HG03060 (cell line): ENCODE measurements around the gene LRRC8A.

ENCODE experiments used
- ATAC-seq: cut with Tn5 transposase; IDR thresholded peaks from one replicate; pipeline ENCODE4 v1.9.1; 2021; ENCODE audit warnings: low read depth, moderate number of reproducible peaks; ENCODE audit not compliant: unreplicated experiment

LRRC8A gene

GRCh38 chr9:128899566-128900322, 17.8 kb downstream of the LRRC8A start:
- no peak for ATAC-seq

- no peak for ATAC-seq
Measured at GRCh38 chr9:128901379-128901778, 19.4 kb downstream of the LRRC8A start.

GRCh38 chr9:128901822-128902221, 19.9 kb downstream of the LRRC8A start:
- no peak for ATAC-seq

GRCh38 chr9:128902351-128903078, 20.6 kb downstream of the LRRC8A start:
- ATAC-seq = no peak

DNA sequence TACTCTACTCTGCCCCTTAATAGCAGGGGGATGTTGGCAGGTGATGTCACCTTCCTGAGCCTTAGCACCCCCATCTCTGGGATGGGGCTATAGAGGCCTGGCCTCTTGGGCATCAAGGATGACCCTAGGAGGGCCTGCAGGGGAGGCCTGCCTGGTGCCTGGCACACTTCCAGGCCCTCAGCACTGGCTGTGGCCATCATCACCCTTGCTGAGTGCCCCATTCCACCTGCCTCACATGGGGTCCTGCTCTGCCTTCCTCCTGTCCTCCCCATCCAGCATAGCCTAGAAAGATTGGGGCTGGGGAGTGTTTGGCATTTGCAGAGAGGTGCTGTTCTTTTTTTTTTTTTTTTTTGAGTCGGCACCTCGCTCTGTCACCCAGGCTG, 21.1 kb downstream of the LRRC8A start:
- ATAC-seq = no peak

GRCh38 chr9:128903871-128904620, 22.1 kb downstream of the LRRC8A start:
- ATAC-seq = no peak

GRCh38 chr9:128905964-128906363, 24.0 kb downstream of the LRRC8A start:
- no peak for ATAC-seq

GRCh38 chr9:128906741-128907140, 24.8 kb downstream of the LRRC8A start:
- no peak for ATAC-seq

- ATAC-seq = no peak
Measured at GRCh38 chr9:128908372-128908771, 26.4 kb downstream of the LRRC8A start.

GRCh38 chr9:128909859-128910258, 27.9 kb downstream of the LRRC8A start:
- ATAC-seq = no peak

DNA sequence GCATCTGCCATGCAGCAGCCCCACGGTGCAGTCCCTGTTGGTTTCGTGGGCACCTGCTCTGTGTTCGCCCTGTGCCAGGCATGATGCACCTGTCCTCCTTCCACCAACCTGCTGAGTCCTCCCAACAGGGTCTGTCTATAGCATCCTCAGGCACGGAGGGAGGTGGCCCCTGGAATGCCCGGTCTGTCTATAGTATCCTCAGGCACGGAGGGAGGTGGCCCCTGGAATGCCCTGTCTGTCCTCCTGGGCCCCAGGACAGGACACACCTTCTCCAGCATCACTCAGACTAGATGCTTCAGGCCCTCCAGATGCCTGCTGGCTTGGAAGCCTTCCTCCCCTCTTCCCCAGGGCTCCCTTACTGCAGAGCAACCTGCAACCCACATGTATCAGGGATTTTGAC, 29.0 kb downstream of the LRRC8A start:
- no peak for ATAC-seq

DNA sequence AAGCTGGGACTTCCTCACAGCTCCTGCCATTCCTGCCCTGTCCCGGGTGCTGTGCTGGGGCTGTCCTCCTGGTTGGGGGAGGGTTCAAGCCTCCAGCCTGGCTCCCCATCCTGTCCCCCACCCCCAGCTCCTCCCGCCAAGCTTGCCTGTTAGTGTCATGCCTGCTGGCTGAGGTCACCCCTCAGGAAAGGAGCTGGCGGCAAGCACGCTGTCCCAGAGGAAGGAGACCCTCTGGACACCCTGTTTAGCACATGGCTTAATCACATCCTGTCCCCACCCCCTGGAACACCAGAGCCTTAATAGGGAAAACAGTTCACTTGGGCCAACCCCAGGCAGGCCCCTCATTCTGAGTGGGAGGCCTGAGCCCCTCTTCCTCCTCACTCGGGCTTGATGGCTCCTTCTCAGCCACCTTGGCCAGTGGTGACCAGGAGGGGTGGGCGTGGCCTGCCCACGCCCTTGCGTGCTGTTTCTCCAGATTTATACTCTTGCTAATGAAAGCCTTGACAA, 29.6 kb downstream of the LRRC8A start:
- no peak for ATAC-seq

- no peak for ATAC-seq
Measured at GRCh38 chr9:128912270-128912853, 30.4 kb downstream of the LRRC8A start.

DNA sequence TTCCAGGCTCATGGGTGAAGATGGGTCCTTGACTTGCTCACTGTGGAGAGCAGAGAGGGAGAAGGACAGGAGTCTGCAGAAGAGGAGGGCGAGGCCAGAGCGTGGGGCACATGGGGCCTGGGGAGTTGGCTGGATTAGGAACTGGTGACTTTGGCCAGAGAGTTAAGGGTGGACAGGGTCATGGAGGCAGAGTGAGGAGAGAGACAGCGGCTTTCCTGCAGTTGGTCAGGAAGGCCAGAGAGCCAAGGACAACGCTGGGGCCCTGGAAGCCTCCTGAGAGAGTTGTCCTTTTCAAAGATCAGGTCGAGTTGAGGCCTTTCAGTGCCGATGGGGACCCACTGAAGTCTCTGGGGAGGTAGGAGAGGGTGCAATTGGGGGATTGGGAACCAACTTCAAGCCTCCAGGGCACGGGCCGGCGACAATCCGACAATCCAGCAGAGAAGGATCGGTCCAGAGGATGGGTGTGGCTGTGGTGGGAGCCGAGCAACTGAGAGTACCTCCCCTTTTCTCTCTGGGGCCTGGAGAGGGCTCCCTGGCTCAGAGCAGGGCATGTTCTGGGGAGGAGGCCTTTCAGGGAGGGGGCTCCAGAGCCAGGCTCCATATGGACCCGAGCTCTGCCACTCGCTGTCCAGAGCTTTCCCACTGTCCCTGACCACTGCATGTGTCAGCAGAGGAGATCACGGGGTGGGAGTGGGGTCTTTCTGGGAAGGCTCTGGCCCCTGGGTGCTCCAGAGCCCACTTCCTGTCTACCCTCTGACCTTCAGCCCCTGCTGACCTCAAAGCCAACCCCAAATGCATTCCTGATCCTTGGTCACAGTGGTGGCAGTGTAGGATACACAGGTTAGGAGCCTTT, 31.3 kb downstream of the LRRC8A start:
- no peak for ATAC-seq

- ATAC-seq = no peak
Measured at GRCh38 chr9:128913995-128914772, 32.3 kb downstream of the LRRC8A start.

GRCh38 chr9:128916204-128916603, 34.3 kb downstream of the LRRC8A start:
- no peak for ATAC-seq

DNA sequence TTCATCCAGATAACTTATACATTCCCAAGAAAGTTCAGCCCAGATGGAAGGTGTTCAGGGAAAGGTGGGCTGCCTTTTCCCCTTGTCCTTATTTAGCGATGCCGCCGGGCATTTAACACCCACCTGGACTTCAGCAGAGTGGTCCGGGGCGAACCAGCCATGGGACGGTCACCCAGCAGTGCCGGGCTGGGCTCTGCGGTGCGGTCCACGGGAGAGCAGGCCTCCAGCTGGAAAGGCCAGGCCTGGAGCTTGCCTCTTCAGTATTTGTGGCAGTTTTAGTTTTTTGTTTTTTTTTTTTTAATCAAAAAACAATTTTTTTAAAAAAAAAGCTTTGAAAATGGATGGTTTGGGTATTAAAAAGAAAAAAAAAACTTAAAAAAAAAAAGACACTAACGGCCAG, 34.8 kb downstream of the LRRC8A start:
- no peak for ATAC-seq

DNA sequence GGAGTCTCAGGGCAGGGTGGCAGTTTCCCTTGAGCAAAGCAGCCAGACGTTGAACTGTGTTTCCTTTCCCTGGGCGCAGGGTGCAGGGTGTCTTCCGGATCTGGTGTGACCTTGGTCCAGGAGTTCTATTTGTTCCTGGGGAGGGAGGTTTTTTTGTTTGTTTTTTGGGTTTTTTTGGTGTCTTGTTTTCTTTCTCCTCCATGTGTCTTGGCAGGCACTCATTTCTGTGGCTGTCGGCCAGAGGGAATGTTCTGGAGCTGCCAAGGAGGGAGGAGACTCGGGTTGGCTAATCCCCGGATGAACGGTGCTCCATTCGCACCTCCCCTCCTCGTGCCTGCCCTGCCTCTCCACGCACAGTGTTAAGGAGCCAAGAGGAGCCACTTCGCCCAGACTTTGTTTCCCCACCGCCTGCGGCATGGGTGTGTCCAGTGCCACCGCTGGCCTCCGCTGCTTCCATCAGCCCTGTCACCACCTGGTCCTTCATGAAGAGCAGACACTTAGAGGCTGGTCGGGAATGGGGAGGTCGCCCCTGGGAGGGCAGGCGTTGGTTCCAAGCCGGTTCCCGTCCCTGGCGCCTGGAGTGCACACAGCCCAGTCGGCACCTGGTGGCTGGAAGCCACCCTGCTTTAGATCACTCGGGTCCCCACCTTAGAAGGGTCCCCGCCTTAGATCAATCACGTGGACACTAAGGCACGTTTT, 35.4 kb downstream of the LRRC8A start:
- ATAC-seq = no peak

DNA sequence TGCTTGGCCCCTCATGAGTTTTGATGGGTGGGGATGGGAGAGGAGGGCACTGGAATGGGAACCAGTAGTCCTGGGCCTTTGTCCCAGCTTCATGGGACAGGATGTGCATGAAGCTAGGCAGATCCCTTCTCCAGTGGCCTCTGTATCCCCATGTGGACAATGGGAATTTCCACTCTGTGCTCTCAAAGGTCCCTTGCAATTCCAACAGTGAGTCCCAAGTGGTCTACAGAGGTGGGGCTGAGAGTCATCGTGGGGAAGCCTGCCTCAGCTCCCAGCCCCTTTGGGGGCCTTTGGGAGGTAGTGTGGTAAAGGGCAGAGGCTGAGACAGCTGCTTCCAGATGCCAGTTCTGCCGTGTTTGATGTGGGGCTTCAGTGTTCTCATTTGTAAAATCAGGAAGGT, 37.0 kb downstream of the LRRC8A start:
- no peak for ATAC-seq
